WTC11 (cell line): Measurements from ENCODE around the gene ADGRA1.

Experiments
- CTCF ChIP-seq: fragments of 200-600 bp; IDR thresholded peaks from 2 replicates; pipeline ENCODE4 v1.8.0; 2022; ENCODE audit warnings: antibody characterized with exemption
- SP1 ChIP-seq: sonication (generic); formaldehyde crosslinking; conservative IDR thresholded peaks from 2 replicates; pipeline ENCODE4 v1.8.1; 2022; ENCODE audit warnings: missing genetic modification reagents

GRCh38 chr10:133075346-133076137 is 12.2 kb upstream of the ADGRA1 start:
- TF ChIP-seq CTCF (no peak), SP1 (CRISPR knock-in tag) (no peak)
